CD4-positive, alpha-beta T cell treated with Interleukin-1 beta for 1 hour (primary cell): Measurements from ENCODE around the gene EYA2.

Experiments used
- DNase-seq, 2 donors: peaks; one replicate each; pipeline ENCODE4 v3.0.0-alpha.2; 2020 to 2022

Gene EYA2

DNA sequence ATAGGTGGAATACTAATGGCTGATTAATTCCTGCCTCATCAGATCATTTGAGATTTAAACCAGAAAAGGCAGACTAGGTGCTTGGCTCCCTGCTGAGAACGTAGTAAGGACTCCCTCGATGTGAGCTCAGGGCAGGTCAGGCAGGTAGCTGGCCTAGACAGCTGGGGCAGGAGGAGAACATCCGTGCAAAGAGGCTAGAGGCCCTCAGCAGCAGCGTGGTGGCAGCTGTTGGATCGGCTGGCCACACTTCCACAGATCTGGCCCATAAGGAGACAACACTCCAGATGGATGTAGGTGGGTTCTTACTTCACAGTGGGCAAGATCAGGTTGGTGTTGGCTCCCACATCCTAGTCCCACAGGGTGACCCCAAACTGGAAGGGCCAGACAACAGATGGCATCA is 38.5 kb downstream of the EYA2 start:
- DNase-seq = no peak

DNA sequence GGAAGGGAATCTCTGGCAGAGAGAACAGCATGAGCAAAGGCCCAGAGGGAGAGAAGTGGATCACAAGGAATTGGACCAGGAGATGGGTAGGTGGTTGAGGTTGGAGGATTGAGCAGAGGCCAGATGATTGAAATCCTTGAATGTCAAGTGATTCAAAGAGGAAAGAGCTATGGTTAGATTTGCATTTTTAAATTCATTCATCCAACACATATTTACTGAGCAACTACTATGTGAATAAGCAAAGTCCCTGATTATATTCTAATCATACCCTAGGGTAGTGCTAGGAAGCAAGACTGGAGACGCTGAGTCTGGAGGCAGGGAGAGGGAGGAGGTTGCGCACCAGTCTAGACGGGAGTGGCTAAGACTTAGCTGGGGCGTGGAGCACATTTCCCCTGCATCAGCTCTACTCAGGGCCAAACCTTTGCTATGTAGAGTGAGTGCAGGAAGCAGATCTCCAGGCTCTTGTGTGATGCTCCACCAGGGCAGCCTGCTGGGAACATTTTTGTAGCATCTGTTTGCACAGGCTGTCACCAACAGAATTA is 40.2 kb downstream of the EYA2 start:
- no peak for DNase-seq

DNA sequence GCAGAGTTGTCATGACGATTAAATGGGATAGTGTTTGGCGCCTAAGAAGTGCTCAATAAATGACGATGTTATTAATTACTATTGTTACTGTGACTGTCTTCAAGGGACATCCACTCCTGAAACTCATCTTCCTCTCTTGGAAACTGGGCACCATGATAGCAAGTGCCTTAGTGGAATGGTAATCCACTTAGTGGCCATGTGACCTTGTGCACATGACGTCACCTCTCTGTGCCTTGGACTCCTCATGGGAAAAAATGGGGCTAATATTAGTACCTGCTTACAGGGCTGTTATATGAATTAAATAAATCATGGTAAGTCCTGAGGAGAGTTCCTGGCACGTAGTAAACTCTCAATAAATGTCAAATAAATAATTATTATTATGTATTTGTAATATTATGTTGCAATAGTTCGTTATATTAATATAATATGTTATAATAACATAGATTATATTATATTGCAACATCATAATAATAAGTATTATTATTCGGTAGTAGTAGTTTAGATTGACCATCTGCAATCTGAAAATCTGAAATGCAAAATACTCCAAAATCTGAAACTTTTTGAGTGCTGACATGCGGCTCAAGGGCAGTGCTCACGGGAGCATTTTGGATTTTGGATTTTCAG is 40.9 kb downstream of the EYA2 start:
- DNase-seq = no peak

DNA sequence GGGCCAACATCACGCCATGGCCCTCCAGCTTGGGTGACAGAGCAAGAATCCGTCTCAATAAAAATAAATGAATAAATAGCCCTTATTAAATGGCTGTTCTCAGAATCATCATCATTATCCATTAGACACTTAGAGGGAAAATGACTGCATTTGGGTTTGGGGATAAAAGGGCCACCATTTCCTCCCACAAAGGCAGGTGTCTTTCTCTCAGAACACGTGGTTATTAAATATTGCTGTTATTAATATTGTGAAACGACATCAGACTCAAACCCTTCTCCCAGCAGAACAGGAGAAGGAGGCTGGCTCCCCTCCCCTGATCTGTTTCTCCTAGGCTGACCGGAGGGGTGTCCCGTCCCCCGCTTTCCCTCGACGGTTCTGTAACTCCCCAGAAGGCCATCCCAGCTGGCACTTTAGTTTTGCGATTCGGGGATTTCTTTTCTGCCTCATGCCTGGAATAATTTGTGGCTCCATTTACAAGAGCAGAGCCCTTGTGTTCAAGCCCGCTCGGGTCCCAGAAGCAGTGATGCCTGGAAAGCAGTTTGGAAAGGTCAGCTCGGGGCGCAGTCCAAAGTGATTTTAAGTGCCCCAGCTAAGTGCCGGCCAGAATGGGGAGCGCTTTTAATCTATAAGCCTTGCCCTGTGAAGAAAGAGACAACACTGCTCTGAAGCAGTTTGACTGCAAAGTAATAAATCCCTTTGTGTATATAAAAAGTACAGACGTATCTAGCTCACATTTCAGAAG is 41.9 kb downstream of the EYA2 start:
- DNase-seq = no peak

DNA sequence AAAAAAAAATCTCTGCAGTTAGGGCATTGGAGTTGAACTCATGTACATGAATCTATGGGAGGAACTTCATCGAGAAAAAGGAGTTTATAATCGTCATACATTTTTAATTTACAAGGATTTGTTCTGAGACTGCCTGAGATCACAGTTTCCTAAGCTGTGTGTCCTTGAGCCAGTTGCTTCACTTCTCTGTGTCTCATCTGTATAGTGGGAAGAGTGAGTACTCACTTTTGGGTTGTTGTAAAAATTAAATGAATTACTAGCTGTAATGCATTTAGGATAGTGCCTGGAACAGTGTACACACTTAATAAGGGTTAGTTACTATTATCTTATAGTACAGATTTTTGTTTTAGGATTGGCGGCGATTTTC is 42.5 kb downstream of the EYA2 start:
- no peak for DNase-seq

DNA sequence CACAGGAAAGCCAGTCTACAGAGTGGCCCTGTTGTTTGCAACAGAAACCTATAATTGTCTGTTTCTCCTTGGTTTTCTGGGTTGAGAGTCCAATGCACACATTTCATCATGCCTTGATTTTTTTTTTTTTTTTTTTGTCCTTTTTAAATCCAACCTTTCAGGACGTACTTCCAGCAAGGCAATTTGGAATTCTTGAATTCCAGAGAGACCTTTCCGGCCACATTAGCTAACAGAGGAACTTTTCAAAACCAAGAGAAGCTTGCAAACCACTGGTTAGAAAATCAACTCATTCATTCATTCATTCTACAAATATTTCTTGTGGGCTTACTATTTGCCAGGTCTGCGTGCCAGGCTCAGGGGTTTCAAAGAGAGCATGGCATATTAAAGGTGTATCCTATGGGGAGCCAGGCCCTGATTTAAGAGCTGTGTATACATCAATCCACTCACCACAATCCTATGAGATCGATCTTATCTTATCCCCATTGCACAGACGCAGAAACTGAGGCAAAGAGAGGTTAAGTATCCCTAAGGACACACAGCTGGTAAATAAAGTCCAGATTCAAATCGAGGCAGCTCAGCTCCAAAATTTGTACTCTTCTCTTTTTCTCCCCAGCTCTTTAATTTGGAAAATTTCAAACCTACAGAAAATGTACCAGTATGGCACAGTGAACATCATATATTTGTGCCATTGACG is 43.0 kb downstream of the EYA2 start:
- no peak for DNase-seq

DNA sequence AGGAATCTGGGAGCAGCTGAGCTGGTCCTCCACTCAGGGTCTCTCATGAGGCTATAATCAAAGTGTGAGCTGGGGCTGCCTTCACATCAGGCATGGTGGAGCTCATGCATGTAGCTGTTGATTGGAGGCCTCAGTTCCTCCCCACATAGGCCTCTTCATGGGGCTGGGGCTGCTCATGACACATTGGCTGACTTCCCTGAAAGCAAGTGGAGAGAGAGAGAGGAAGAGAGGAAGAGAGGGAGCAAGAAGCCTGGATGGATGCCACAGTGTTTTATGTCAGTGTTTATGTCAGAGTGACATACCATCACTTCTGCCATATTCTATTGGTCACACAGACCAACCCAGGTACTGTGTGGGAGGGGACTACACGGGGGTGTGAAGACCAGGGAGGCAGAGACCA is 43.8 kb downstream of the EYA2 start:
- DNase-seq = no peak

DNA sequence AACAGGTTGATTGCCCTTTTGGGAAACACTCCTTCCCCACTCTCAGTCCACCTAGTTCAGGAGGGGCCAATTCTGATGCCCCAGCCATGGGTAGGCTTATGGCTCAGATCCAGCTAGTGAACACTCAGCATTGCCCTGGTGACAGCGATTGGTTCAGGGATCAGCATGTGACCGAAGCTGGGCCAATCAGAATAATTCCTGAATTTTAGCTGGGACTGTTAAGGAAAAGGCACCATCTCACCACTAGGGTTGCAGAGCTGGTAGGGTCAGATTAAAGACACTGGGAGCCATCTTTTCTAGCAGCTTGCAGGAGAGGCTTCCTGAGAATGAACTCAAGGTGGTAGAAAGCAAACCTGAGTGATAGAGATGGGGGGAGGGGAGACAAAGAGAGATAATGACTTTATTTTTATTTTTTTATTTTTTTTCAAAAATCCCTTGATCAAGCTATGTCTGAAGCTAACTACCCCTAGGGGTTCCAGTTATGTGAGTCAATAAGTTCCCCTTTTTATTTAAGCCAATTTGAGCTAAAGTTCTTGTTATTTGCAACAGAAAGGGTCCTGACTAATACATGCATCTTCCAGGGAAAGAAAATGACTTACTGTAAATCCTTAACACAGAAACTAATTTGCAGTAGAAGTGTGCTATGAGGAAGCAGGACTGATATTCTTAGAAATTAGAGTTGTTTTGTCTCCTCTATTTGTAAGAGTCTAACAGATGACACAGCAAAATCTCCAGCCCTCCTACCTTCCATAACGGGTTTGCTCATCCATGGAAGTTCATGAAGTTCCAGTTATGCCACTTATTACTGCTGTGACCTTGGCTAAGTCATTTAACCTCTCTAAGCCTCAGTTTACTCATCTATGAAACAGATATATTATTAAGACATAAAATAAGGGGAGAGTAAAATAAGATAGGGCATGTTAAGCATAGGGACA is 44.7 kb downstream of the EYA2 start:
- DNase-seq = no peak

DNA sequence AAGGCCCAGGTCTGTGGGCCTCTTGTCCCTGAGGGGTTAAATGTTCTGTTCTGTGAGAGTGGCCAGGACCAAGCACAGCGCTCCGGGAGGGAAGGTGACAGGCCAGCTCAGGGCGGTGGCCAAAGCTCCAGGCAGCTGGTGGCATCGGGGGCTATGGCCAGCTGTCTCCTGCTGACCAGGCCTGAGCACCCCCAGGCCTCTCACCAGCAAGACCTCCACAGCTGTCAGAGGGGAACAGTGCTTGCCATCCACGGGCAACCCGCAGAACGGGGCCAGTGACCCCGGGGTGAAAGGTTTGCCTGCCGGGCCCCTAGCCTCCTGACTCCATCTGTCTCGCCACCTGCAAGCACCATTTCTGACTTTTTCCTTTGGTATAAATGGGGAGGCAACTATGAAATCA is 46.0 kb downstream of the EYA2 start:
- no peak for DNase-seq

DNA sequence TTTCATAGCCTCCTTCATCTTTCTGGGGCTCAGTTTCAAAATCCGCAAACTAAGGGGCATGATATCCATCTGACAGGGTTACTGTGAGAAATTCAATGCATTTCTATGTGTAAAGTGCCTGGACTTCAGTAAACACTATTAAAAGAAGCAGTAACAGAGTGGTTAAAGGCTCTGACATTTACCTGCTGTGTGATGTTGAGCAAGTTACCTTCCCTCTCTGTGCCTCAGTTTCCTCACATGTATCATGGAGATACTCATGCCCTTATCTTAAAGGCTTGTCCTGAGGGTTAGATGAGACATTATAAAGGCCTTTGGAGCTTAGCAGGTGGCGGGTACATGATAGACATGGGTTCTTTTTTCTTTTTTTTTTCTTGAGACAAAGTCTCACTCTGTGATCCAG is 46.8 kb downstream of the EYA2 start:
- DNase-seq = no peak

DNA sequence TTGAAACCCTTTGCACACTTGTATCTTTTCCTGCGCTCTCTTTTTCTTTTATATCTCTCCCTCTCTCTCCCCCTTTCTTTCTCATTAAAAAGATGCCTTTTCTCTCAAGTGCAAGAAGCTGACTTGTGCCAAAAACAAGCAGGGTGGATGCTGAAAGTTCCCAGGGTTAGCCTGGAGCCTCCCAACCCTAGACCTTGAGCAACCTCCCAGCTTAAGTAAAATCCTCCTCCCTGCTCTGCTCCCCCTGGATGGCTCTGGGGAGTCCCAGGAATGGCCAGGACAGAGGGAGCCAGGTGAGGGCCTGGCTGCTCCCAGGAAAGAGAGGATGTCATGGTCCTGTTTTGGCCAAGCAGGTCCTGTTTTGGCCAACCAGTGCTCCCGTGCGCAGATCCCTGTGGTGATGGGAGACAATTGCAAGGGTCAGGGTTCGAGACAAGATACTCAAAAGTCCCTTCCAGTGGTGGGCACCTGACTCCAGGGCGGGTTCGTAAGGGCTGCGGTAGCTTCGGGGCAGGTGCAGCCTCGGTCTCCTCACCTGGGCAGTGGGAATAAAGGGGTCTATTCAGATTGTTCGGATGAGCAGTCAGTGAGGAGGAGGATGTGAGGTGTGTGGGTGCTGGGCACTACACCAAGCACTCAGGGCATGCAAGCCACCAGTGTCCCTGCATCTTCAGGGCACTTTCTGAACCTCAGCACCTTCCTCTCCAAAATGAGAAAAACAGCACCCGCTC is 49.4 kb downstream of the EYA2 start:
- DNase-seq = no peak

DNA sequence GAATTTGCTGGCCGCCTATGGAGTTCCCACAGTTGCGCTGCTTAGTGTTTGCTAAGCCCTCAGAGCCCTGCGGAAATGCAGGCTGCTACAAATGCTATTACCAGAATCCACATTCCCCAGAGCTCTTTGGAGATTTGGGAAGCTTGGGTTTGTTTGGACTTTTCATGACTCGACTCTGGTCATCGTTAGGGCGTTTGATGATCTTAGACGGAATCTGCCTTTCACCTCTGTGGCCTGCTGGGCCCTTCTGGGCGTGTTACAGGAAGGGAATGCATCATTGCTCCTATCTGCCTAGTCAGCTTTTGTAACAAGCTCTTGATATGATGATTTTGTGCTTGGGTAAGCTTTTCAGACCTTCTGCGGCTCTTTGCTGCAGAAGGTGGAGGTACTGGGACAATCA is 50.8 kb downstream of the EYA2 start:
- no peak for DNase-seq

DNA sequence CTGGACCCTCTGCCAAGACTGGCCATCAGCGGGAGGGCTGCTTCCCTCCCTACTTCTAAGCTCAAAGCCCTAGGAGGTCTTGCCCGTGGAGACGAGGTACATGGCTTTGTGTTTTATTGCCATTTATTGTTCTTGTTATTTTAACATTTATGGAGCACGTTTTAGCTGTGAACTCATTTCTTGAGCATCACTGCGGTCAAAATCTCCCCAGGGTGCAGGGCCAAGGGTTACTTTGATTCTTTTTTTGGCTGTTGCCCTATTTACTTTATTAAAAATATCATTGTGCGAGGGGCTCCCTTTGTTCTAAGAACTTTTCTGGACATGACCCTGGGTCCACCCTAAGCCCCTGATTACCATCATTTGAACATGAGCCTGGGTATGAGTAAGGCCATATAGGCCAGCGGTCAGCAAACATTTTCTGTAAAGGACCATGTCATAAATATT is 51.6 kb downstream of the EYA2 start:
- DNase-seq = no peak

DNA sequence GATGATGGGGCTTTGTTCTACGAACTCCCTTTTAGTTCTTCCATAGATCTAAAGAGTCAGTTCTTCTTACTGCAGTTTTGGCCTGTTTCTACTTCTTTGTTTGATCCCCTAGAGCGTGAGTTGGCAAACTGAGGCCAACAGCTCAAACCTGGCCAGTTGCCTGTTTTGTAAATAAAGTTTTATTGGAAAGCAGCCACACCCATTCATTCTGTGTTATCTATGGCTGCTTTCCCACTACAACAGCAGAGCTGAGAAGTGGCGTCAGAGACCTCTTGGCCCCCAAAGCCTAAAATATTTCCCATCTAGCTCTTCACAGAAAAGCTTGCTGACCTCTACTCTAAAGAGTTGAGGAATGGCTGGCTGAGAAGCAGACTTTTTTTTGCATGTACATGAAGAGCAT is 52.2 kb downstream of the EYA2 start:
- no peak for DNase-seq

DNA sequence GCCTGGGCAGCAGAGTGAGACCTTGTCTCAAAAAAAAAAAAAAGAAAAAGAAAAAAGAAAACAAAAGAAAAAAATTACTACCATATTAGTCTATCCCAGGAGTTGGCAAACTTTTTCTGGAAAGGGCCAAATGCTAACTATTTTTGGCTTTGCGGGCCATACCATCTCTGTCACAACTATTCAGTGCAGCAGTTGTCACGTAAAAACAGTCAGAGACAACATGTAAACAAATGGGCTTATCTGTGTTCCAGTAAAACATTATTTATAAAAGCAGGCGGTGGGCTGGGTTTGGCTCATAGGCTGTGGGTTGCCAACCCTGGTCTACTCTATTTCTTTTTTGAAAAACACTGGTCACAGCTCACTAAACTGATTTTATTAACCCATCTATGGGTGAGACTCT is 53.4 kb downstream of the EYA2 start:
- no peak for DNase-seq

DNA sequence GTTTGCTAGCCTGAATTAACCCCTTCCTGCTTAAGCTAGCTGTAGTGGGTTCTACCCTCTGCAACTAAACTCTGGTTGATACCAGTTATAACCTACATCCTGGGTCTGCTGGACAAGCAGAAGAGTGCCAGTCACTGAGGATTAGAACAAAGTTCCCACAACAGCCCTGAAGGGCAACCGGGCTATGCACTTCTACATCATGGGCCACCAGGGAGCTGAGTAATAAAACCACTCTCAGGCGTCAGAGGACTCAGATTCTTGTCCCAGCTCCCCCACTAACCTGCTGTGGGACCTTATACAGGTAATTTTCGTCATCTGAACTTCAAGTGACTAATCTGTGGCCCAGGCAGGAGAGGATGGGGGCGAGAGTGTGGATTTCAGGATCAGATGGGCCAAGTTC is 56.8 kb downstream of the EYA2 start:
- no peak for DNase-seq

DNA sequence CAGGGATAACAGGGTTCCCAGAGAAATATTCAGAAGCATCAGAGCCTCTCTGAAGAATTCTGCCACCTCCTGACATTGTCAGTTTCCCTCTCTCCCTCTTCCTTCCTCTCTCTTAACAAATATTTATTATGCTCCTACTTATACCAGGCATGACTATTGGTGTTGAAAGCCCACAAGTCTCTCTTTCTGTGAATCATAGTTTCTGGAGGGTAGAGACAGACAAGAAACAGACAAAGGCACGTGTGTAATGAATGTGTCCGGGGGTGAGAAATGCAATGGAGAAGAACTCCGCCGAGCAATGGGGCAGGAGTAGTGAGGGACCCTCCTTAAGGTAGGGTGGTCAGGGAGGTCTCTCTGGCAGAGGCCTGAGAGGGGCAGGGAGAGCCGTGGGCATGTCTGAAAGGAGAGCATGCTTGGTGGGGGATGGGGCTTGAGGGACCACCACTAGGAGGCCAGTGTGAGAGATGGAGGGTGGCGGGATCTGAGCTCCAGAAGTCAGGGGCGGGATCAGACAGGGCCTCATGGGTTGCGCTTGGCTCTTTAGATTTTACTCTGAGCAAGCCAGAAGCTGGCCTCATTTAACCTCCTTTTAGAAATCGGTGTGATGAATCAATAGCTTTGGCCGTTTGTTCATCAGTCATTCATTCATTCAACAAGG is 57.3 kb downstream of the EYA2 start:
- DNase-seq = no peak

DNA sequence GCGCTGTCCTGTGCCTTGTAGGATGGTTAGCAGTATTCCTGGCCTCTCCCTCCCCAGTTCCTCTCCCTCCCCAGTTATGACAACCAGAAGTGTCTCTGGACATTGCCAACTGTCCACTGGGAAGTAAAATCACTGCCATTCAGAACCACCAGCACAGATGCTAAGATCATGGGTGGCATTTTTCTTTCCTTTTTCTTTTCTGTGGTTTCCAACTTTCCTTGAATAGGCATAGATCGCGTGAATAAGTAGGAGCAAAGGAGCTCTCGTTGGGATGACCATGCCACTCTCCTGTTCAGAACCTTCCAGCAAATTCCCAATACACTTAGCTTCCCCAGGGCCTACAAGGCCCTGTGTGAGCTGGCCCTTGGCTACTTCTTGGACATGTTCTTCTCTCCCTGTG is 59.0 kb downstream of the EYA2 start:
- no peak for DNase-seq

DNA sequence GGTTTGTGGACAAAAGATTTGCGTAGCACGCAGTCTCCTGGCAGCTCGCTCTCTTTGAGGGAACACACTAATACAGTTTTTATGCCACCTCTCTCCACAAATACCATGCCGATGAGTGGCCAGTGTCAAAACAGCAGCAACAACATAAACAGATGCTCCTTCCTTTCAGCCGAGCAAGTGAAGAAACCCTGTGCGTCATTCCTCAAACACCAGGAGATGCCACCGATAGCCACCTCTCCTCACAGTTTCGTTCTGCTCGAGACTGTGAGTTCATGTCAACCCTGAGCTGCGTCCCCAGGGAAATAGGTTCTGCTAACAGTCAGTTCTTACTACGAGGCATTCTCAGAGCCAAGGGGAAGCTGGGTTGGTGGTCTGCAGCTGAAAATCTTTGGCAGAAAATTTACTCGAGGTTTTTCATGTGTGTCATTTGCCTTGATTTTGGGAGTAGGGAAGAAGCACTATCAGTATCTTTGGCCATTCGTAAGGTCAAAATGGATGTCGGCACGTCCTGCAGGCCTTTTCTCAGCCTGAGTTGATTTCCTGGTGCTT is 59.9 kb downstream of the EYA2 start:
- DNase-seq = no peak

DNA sequence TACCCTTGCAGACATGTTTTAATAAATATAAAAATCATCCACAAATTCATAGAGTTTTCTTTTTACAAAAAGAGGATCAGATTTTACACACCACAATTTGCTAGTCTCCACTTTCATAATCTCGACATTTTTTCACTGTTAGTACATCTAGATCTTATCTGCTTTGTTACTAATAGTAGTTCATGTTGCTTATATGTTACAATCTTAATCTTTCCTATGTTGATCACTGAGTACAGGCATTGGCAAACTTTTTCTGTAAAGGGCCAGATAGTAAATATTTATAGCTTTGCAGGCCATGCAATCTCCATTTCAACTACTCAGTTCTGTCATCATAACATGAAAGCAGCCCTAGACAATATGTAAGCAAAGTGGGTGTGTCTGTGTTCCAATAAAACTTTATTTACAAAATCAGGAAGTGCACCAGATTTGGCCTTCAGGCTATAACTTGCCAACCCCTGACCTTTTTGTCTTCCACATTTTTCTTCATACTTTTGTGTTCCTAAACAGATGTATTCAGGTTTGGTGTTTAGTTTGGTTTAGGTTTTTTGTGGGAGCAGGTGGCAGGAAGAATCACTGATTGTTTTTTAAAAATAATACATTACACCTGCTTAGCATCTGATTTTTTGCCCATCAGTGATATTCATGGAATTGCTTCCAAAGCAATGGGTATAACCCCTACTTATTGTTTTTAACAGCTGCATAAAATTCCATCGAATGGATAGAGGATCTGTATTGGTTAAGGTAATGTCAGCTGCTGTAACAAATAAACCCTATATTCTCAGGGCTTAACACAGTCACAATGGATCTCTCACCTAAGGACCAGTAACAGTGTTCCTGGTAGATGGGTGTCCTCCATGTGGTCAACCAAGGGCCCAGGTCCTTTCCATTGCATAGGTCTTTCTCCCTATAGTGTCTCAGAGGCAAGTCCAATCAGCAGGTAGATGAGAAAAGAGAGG is 61.2 kb downstream of the EYA2 start:
- DNase-seq = no peak
